ENCODE results near the gene COL6A3.

COL6A3 gene

DNA sequence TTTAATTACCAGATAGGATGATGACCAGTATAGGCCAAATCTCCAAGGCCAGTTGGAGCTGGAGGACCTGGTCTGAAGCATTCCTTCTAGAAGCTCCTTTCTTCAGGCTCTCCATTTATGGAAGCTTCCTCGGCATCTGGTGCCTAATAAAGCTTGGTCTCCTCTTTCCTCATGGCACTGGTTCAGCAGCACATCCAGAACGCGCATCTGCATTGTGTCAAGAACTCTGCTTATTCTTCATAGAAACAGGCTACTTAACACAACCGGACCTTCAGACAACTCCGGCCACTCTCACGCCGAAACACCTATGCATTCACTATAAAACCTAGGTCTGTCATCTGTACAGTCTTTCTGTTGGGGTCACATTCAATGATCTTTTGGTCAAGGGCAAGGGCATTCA is 99.8 kb downstream of the COL6A3 start:
- POLR2A ChIA-PET = no interaction called here
- CTCF ChIA-PET = no interaction called here

DNA sequence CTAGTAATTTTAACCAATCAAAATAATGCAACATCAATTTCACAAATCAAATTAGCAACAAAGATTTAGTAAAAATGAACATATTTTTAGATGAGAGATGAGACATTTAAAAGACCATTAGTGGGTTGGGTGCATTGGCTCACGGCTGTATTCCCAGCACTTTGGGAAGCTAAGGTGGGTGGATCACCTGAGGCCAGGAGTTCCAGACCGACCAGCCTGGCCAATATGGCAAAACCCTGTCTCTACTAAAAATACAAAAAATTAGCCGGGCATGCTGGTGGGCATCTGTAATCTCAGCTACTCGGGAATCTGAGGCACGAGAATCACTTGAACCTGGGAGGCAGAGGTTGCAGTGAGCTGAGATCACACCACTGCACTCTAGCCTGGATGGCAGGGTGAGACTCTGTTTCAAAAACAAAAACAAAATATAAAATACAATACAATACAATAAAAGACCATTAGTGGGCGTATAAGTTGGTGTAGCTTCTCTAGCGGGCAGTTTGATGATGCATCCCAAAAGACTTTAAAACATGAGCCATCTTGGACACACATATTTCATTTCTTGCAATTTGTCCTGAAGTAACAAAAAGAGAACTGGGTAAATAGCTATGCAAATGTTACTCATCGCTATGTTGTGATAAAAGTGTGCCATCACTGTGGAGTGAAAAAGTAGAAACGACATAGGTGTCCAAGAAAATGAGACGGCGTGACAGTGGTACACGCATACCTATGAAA is 101.8 kb downstream of the COL6A3 start:
- TF ChIP-seq, protein P1, sequence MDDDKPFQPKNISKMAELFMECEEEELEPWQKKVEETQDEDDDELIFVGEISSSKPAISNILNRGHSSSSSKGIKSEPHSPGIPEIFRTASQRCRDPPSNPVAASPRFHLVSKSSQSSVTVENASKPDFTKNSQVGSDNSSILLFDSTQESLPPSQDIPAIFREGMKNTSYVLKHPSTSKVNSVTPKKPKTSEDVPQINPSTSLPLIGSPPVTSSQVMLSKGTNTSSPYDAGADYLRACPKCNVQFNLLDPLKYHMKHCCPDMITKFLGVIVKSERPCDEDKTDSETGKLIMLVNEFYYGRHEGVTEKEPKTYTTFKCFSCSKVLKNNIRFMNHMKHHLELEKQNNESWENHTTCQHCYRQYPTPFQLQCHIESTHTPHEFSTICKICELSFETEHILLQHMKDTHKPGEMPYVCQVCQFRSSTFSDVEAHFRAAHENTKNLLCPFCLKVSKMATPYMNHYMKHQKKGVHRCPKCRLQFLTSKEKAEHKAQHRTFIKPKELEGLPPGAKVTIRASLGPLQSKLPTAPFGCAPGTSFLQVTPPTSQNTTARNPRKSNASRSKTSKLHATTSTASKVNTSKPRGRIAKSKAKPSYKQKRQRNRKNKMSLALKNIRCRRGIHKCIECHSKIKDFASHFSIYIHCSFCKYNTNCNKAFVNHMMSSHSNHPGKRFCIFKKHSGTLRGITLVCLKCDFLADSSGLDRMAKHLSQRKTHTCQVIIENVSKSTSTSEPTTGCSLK (tag by site-specific recombination; IDR thresholded peaks at IDR 0.05) = no peak
- TF ChIP-seq ZNF274 (IDR thresholded peaks at IDR 0.05; ENCODE audit: low read length) (no peak), ZNF274 (tag by site-specific recombination; IDR thresholded peaks at IDR 0.05; ENCODE audit: borderline replicate concordance) (no peak), ZNF133 (tag by site-specific recombination; IDR thresholded peaks at IDR 0.05) (no peak), ZNF510 (tag by site-specific recombination; IDR thresholded peaks at IDR 0.05; ENCODE audit: insufficient replicate concordance) (no peak), ZEB2 (tag by site-specific recombination; IDR thresholded peaks at IDR 0.05) (no peak), ZNF558 (tag by site-specific recombination; IDR thresholded peaks at IDR 0.05) (no peak), ZBTB20 (tag by site-specific recombination; IDR thresholded peaks at IDR 0.05) (no peak), KLF9 (tag by site-specific recombination; IDR thresholded peaks at IDR 0.05; ENCODE audit: low read depth) (no peak), ZNF157 (tag by site-specific recombination; IDR thresholded peaks at IDR 0.05) (no peak), ZNF121 (tag by site-specific recombination; IDR thresholded peaks at IDR 0.05) (no peak)
- Histone ChIP-seq H3K4me1 (ENCODE audit: control insufficient read depth, insufficient read depth, low read length) (no peaks in the 10 kb centered on the region), H3K36me3 (ENCODE audit: control insufficient read depth in 2 of 2, insufficient read depth in 1 of 2, low read length in 2 of 2) (no peaks in the 10 kb centered on the region), H3K9me3 (ENCODE audit: control insufficient read depth, insufficient read depth, low read depth, low read length) (no peaks in the 10 kb centered on the region), H3K27ac (ENCODE audit: extremely low read depth, low read depth, low read length) (no peak overlapping the region), H3K4me3 (ENCODE audit: low read depth, low read length) (no peak overlapping the region)
- ChIA-PET POLR2A (no interaction called here), CTCF (no interaction called here)

More for the DNA sequence above, 99.8 kb downstream of the COL6A3 start:
- Histone ChIP-seq H3K4me3 (ENCODE audit: low read depth, low read length) (no peak overlapping the region), H3K36me3 (ENCODE audit: control insufficient read depth in 2 of 2, insufficient read depth in 1 of 2, low read length in 2 of 2) (no peaks in the 10 kb centered on the region), H3K27ac (ENCODE audit: extremely low read depth, low read depth, low read length) (no peak overlapping the region), H3K4me1 (ENCODE audit: control insufficient read depth, insufficient read depth, low read length) (no peaks in the 10 kb centered on the region), H3K9me3 (ENCODE audit: control insufficient read depth, insufficient read depth, low read depth, low read length) (no peaks in the 10 kb centered on the region)
- TF ChIP-seq ZNF610 (tag by site-specific recombination; IDR thresholded peaks at IDR 0.05; ENCODE audit: borderline replicate concordance) (no peak), SCRT2 (tag by site-specific recombination; IDR thresholded peaks at IDR 0.05) (no peak), ZNF16 (tag by site-specific recombination; IDR thresholded peaks at IDR 0.05; ENCODE audit: low read depth) (no peak), ZNF654 (tag by site-specific recombination; IDR thresholded peaks at IDR 0.05; ENCODE audit: low read depth) (no peak), GLIS1 (tag by site-specific recombination; IDR thresholded peaks at IDR 0.05) (no peak), ZNF670 (tag by site-specific recombination; IDR thresholded peaks at IDR 0.05; ENCODE audit: low read depth) (no peak), IKZF3 (tag by site-specific recombination; IDR thresholded peaks at IDR 0.05) (no peak)
- TF ChIP-seq, protein P2, sequence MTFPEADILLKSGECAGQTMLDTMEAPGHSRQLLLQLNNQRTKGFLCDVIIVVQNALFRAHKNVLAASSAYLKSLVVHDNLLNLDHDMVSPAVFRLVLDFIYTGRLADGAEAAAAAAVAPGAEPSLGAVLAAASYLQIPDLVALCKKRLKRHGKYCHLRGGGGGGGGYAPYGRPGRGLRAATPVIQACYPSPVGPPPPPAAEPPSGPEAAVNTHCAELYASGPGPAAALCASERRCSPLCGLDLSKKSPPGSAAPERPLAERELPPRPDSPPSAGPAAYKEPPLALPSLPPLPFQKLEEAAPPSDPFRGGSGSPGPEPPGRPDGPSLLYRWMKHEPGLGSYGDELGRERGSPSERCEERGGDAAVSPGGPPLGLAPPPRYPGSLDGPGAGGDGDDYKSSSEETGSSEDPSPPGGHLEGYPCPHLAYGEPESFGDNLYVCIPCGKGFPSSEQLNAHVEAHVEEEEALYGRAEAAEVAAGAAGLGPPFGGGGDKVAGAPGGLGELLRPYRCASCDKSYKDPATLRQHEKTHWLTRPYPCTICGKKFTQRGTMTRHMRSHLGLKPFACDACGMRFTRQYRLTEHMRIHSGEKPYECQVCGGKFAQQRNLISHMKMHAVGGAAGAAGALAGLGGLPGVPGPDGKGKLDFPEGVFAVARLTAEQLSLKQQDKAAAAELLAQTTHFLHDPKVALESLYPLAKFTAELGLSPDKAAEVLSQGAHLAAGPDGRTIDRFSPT (tag by site-specific recombination; IDR thresholded peaks at IDR 0.05) = no peak
- TF ChIP-seq, protein P3, sequence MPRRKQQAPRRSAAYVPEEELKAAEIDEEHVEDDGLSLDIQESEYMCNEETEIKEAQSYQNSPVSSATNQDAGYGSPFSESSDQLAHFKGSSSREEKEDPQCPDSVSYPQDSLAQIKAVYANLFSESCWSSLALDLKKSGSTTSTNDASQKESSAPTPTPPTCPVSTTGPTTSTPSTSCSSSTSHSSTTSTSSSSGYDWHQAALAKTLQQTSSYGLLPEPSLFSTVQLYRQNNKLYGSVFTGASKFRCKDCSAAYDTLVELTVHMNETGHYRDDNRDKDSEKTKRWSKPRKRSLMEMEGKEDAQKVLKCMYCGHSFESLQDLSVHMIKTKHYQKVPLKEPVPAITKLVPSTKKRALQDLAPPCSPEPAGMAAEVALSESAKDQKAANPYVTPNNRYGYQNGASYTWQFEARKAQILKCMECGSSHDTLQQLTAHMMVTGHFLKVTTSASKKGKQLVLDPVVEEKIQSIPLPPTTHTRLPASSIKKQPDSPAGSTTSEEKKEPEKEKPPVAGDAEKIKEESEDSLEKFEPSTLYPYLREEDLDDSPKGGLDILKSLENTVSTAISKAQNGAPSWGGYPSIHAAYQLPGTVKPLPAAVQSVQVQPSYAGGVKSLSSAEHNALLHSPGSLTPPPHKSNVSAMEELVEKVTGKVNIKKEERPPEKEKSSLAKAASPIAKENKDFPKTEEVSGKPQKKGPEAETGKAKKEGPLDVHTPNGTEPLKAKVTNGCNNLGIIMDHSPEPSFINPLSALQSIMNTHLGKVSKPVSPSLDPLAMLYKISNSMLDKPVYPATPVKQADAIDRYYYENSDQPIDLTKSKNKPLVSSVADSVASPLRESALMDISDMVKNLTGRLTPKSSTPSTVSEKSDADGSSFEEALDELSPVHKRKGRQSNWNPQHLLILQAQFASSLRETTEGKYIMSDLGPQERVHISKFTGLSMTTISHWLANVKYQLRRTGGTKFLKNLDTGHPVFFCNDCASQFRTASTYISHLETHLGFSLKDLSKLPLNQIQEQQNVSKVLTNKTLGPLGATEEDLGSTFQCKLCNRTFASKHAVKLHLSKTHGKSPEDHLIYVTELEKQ (tag by site-specific recombination; IDR thresholded peaks at IDR 0.05; ENCODE audit: borderline replicate concordance) = no peak
- TF ChIP-seq, protein P4, sequence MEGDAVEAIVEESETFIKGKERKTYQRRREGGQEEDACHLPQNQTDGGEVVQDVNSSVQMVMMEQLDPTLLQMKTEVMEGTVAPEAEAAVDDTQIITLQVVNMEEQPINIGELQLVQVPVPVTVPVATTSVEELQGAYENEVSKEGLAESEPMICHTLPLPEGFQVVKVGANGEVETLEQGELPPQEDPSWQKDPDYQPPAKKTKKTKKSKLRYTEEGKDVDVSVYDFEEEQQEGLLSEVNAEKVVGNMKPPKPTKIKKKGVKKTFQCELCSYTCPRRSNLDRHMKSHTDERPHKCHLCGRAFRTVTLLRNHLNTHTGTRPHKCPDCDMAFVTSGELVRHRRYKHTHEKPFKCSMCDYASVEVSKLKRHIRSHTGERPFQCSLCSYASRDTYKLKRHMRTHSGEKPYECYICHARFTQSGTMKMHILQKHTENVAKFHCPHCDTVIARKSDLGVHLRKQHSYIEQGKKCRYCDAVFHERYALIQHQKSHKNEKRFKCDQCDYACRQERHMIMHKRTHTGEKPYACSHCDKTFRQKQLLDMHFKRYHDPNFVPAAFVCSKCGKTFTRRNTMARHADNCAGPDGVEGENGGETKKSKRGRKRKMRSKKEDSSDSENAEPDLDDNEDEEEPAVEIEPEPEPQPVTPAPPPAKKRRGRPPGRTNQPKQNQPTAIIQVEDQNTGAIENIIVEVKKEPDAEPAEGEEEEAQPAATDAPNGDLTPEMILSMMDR (tag by site-specific recombination; IDR thresholded peaks at IDR 0.05) = no peak
- TF ChIP-seq, protein P5, sequence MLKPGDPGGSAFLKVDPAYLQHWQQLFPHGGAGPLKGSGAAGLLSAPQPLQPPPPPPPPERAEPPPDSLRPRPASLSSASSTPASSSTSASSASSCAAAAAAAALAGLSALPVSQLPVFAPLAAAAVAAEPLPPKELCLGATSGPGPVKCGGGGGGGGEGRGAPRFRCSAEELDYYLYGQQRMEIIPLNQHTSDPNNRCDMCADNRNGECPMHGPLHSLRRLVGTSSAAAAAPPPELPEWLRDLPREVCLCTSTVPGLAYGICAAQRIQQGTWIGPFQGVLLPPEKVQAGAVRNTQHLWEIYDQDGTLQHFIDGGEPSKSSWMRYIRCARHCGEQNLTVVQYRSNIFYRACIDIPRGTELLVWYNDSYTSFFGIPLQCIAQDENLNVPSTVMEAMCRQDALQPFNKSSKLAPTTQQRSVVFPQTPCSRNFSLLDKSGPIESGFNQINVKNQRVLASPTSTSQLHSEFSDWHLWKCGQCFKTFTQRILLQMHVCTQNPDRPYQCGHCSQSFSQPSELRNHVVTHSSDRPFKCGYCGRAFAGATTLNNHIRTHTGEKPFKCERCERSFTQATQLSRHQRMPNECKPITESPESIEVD (tag by site-specific recombination; IDR thresholded peaks at IDR 0.05) = no peak
